Vagina (tissue), 2 donors: ENCODE measurements around the gene FAM120C.

Source experiments
- CTCF ChIP-seq, 3 experiments: fragments of 450-650 bp in 2 of 3; fragments of 200-600 bp in 1 of 3; sonication (generic) in 1 of 3; IDR thresholded peaks; one replicate each; pipeline ENCODE4 v1.5.1; 2017 to 2019; ENCODE audit warnings: antibody characterized with exemption in 3 of 3, mild to moderate bottlenecking in 2 of 3, moderate library complexity in 2 of 3
- POLR2A ChIP-seq, 2 donors: fragments of 450-650 bp; IDR thresholded peaks; one replicate each; pipeline ENCODE4 v1.6.1; 2017; ENCODE audit warnings: antibody characterized with exemption in 2 of 2, mild to moderate bottlenecking in 2 of 2, moderate library complexity in 2 of 2
- POLR2AphosphoS5 ChIP-seq, 2 donors: sonication (generic); formaldehyde crosslinking; IDR thresholded peaks; one replicate each; pipeline ENCODE4 v1.9.0; 2017; ENCODE audit warnings: antibody characterized with exemption in 2 of 2, mild to moderate bottlenecking in 2 of 2, low read depth in 1 of 2; ENCODE audit not compliant: insufficient read depth in 1 of 2

GRCh38 chrX:54089191-54089590 is 93.9 kb downstream of the FAM120C start:
- TF ChIP-seq CTCF (IDR thresholded peaks at IDR 0.05) (no peak), POLR2AphosphoS5 (IDR thresholded peaks at IDR 0.05; ENCODE audit: insufficient read depth in 1 of 2, low read depth in 1 of 2) (no peak), POLR2A (IDR thresholded peaks at IDR 0.05) (no peak)
